HepG2 (cell line): ENCODE results near the gene YAP1. TPM values are rescaled to one million over a fixed set of nuclear protein-coding genes. Genes with fewer than 3 reads are reported as not detected.
A peak's percentile ranks its signal among the peaks of the same experiment; 100 is the strongest.

ENCODE experiments used
- ATAC-seq: fragments of 200-7000 bp; cut with Tn5 transposase; 3 replicates; pipeline ENCODE4 v1.9.1; 2020; ENCODE audit warnings: mild to moderate bottlenecking, moderate library complexity
- BruUV-seq: library from RNA; stranded (reverse); fragments of 400-500 nt; replicated peaks from 2 replicates; lab custom pipeline; 2021; lab: Mats Ljungman, UMichigan
- CTCF ChIA-PET: fragments of 300-600 bp; formaldehyde crosslinking; extraction: SDS; loops from one replicate; lab custom pipeline; 2021; ENCODE audit warnings: low total read pairs, inconsistent platforms, low intra/inter-chr PET ratio; lab: Yijun Ruan, JAX
- POLR2A ChIA-PET: fragments of 350-600 bp; sonication (Branson Sonifier 250); formaldehyde crosslinking; loops from one replicate; lab custom pipeline; 2020; ENCODE audit warnings: antibody characterized with exemption, inconsistent platforms; lab: Yijun Ruan, JAX
- DNase-seq: peaks from one replicate; pipeline ENCODE4 v3.0.0-alpha.2; 2015; ENCODE audit warnings: low spot score
- FAIRE-seq: peaks from 3 replicates; lab custom pipeline; 2011; peaks lifted over from hg19 to GRCh38; lab: Jason Lieb, UNC
- H2AFZ ChIP-seq: one replicate; pipeline ENCODE4 v1.6.1; 2011; ENCODE audit warnings: low read length, inconsistent platforms
- H3K27ac ChIP-seq: fragments of 300-600 bp; 3 replicates; pipeline ENCODE4 v1.8.0; 2011; ENCODE audit warnings: mixed run types, mild to moderate bottlenecking, mixed read lengths, low read length, inconsistent platforms; ENCODE audit not compliant: insufficient read depth; ENCODE audit errors: extremely low read length
- H3K27me3 ChIP-seq, 2 experiments: fragments of 200-600 bp in 1 of 2; 2 replicates in 1 of 2; 3 replicates in 1 of 2; pipeline versions ENCODE4 v1.6.0 to v1.8.0; 2011; ENCODE audit warnings: low read length in 2 of 2, mild to moderate bottlenecking in 2 of 2, moderate library complexity in 2 of 2, inconsistent platforms in 1 of 2; ENCODE audit not compliant: insufficient read depth in 2 of 2, control insufficient read depth in 1 of 2
- H3K36me3 ChIP-seq, 2 experiments: fragments of 200-600 bp in 1 of 2; replicated peaks in 1 of 2; 2 replicates in 1 of 2; 3 replicates in 1 of 2; pipeline versions ENCODE4 v1.5.1 to v1.8.0; 2011; ENCODE audit warnings: low read length in 2 of 2, inconsistent platforms in 1 of 2; ENCODE audit not compliant: insufficient read depth in 2 of 2, control insufficient read depth in 1 of 2
- H3K4me1 ChIP-seq: 2 replicates; pipeline ENCODE4 v1.5.1; 2012; ENCODE audit warnings: low read length, inconsistent platforms; ENCODE audit not compliant: insufficient read depth
- H3K4me2 ChIP-seq: 2 replicates; pipeline ENCODE4 v1.6.0; 2011; ENCODE audit warnings: low read depth, low read length, inconsistent platforms
- H3K4me3 ChIP-seq, 3 experiments: fragments of 200-600 bp in 1 of 3; sonication (generic), shearing (Covaris generic) in 1 of 3; replicated peaks in 1 of 3; 2 replicates each; pipeline ENCODE4 v1.5.1; 2011 to 2016; ENCODE audit warnings: low read length in 3 of 3, inconsistent platforms in 2 of 3, low read depth in 2 of 3, mild to moderate bottlenecking in 2 of 3, control low read depth in 1 of 3, mixed read lengths in 1 of 3; ENCODE audit not compliant: insufficient read depth in 1 of 3
- H3K79me2 ChIP-seq: one replicate; pipeline ENCODE4 v1.6.1; 2011; ENCODE audit warnings: low read length, inconsistent platforms; ENCODE audit not compliant: insufficient read depth
- H3K9ac ChIP-seq: 2 replicates; pipeline ENCODE4 v1.6.0; 2011; ENCODE audit warnings: mild to moderate bottlenecking, low read depth, low read length, inconsistent platforms; ENCODE audit not compliant: insufficient read depth
- H3K9me3 ChIP-seq: 2 replicates; pipeline ENCODE4 v1.5.1; 2012; ENCODE audit warnings: mild to moderate bottlenecking, low read length
- H4K20me1 ChIP-seq: 2 replicates; pipeline ENCODE4 v1.6.0; 2011; ENCODE audit warnings: inconsistent platforms, mild to moderate bottlenecking, low read length, moderate library complexity; ENCODE audit not compliant: insufficient read depth
- BCL6 ChIP-seq: IDR thresholded peaks from 2 replicates; pipeline ENCODE4 v1.6.1; 2016; ENCODE audit warnings: missing genetic modification reagents, missing compliant biosample characterization
- CEBPB ChIP-seq: IDR thresholded peaks from 2 replicates; pipeline ENCODE4 v1.6.1; 2011; ENCODE audit warnings: low read depth, low read length, improper control_type of control experiment, borderline replicate concordance
- GATAD2A ChIP-seq: IDR thresholded peaks from 2 replicates; pipeline ENCODE4 v1.6.1; 2016
- NKX3-1 ChIP-seq: sonication (generic); formaldehyde crosslinking; IDR thresholded peaks from 2 replicates; pipeline ENCODE4 v1.5.0; 2020; ENCODE audit warnings: missing genetic modification reagents
- NR2F6 ChIP-seq, 2 experiments: IDR thresholded peaks; 2 replicates each; pipeline ENCODE4 v1.6.1; 2016; ENCODE audit warnings: antibody characterized with exemption in 1 of 2, mild to moderate bottlenecking in 1 of 2
- RBM22 ChIP-seq: fragments of 200-400 bp; formaldehyde crosslinking; optimal IDR thresholded peaks from 2 replicates; pipeline ENCODE3; 2017; ENCODE audit warnings: mild to moderate bottlenecking, low read length, moderate library complexity
- SIX1 ChIP-seq: sonication (generic); formaldehyde crosslinking; IDR thresholded peaks from 2 replicates; pipeline ENCODE4 v1.4.0; 2020; ENCODE audit warnings: missing genetic modification reagents, borderline replicate concordance
- ZNF33A ChIP-seq: sonication (generic); formaldehyde crosslinking; IDR thresholded peaks from 2 replicates; pipeline ENCODE4 v1.5.1; 2020; ENCODE audit warnings: missing genetic modification reagents, mild to moderate bottlenecking, moderate library complexity, borderline replicate concordance
- WGBS: methylation state at CpG from one replicate; pipeline ENCODE4 v1.1.6; 2017; ENCODE audit warnings: low lambda C conversion rate; 5-methylcytosine and 5-hydroxymethylcytosine counted together
- in situ Hi-C: cut with HindIII; loops from 2 replicates; pipeline ENCODE4 v1.10.0; 2017; ENCODE audit warnings: low pct_unique_long_range_greater_than_20kb; ENCODE audit not compliant: extremely low pct_ligation_motif_present
- intact Hi-C: fragments of 100-400 bp; cut with micrococcal nuclease; formaldehyde crosslinking; loops from one replicate; pipeline ENCODE4 v1.10.0; 2022; ENCODE audit not compliant: unreplicated experiment
- polyA plus RNA-seq, 8 experiments: library from polyadenylated mRNA; depleted of rRNA in 3 of 8; stranded (reverse) in 7 of 8; unstranded in 1 of 8; fragments of >200 nt; fragmentation: Illumina TruSeq in 4 of 8; extraction: Trizol in 4 of 8; gene quantifications; 2 replicates each; pipeline versions ENCODE4 v1.2.1 to v1.2.3, GENCODE V29; 2011 to 2016; ENCODE audit warnings: low read depth in 4 of 8, missing spikeins in 1 of 8, mixed read lengths in 1 of 8; ENCODE audit not compliant: insufficient read depth in 1 of 8
- total RNA-seq, 5 experiments: library from RNA; depleted of rRNA; stranded (reverse); fragments of >200 nt; fragmentation: Illumina TruSeq; extraction: Trizol; gene quantifications; 2 replicates each; pipeline ENCODE4 v1.2.3, GENCODE V29; 2016; ENCODE audit warnings: low read depth in 1 of 5
- TF ChIP-seq, protein P1 (sequence below): sonication (generic); formaldehyde crosslinking; IDR thresholded peaks from 2 replicates; pipeline ENCODE4 v1.5.1; 2020; ENCODE audit warnings: missing genetic modification reagents, mild to moderate bottlenecking, borderline replicate concordance

The YAP1 gene
- total and polyA plus RNA-seq, 2 of the 13 experiments (the other 11 are each of a cell fraction or from before 2014, with no cell fraction given): 59.5 to 91.0 TPM

DNA sequence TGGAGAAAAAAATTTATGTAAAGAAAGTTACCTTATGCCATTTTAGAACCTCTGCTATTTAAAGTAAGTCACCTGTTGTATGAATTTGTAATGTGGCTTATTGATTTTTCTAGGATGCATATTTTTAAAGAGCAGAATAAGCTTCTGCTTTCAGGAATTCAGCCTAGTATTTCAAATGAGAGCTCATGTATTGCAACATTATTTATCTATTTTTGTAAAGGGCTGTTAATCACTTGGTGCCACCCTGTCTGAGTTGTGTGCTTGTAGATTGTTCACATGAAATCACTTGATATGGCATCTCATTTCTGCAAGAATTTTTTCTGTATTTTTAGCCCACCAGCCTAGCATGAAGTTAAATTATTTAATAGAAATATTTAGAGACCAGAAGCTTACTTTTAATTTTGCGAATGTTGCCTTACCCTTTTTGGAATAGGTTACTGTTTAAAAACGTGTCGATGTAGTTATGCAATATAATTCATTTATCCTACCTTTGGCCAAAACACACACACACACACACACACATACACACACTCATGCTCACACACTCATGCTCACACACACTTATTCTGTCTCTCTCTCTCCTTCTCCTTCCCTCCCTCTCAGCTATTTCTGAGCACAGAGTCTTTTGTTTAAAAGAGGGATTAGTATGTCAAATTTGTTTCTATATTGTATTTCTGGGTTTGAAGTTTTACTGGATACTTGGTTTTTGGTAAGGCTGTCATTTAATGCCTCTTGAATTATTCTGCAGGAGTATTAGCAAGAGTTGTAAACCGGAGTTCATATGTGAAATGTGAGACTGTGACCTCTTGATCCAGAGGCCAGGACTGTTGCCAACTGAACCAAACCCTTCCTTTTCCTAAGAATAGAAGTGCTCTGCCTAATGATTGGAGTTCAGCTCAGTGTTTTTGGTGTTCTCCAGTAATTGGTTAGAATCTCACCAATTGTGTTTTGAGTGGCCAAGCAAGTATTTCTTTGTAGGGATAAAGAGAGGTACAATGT is 34.4 kb downstream of the YAP1 start:
- Histone ChIP-seq H3K27ac (peak overlapping the region; percentile 58), H3K4me3 (no peak overlapping the region), H3K9me3 (no peaks in the 10 kb centered on the region), H3K4me2 (0 out of 2 replicates have a peak overlapping the region, but pooled peaks have one; percentile 26), H4K20me1 (peaks cover 31% of the 10 kb centered on the region), H3K4me1 (peaks cover 74% of the 10 kb centered on the region), H3K36me3 (peaks cover 4 to 27% of the 10 kb centered on the region in 2 experiments; a peak in 4 of 5 replicates), H3K79me2 (peaks cover 99% of the 10 kb centered on the region)
- in situ Hi-C loops (no loop called here), intact Hi-C loops (loop anchor here (1.0 kb wide), 2 partner anchors 9 to 43 kb away; no protein-coding TSS in a partner anchor)
- POLR2A ChIA-PET: interaction anchor here (1.2 kb wide), 1 partner anchor 34 kb away, joined by 3 read pairs; no protein-coding TSS in a partner anchor
- FAIRE-seq: no peak
- TSS peak; percentile 3 for BruUV-seq
- ATAC-seq: peak; percentile 65
- TF ChIP-seq ZNF33A (CRISPR knock-in tag) (no peak), NR2F6 (IDR thresholded peaks at IDR 0.05) (peak; percentile 50), NR2F6 (CRISPR knock-in tag; IDR thresholded peaks at IDR 0.05) (0 out of 2 replicates have a peak, but pooled peaks have one; percentile 17), RBM22 (peak; percentile 32), GATAD2A (CRISPR knock-in tag) (0 out of 2 replicates have a peak, but pooled peaks have one; percentile 9), CEBPB (peak; percentile 68), NKX3-1 (CRISPR knock-in tag) (no peak), BCL6 (CRISPR knock-in tag) (peak; percentile 73), SIX1 (CRISPR knock-in tag) (peak; percentile 59; the same call in 1 of the 2 replicates)
- TF ChIP-seq, protein P1, sequence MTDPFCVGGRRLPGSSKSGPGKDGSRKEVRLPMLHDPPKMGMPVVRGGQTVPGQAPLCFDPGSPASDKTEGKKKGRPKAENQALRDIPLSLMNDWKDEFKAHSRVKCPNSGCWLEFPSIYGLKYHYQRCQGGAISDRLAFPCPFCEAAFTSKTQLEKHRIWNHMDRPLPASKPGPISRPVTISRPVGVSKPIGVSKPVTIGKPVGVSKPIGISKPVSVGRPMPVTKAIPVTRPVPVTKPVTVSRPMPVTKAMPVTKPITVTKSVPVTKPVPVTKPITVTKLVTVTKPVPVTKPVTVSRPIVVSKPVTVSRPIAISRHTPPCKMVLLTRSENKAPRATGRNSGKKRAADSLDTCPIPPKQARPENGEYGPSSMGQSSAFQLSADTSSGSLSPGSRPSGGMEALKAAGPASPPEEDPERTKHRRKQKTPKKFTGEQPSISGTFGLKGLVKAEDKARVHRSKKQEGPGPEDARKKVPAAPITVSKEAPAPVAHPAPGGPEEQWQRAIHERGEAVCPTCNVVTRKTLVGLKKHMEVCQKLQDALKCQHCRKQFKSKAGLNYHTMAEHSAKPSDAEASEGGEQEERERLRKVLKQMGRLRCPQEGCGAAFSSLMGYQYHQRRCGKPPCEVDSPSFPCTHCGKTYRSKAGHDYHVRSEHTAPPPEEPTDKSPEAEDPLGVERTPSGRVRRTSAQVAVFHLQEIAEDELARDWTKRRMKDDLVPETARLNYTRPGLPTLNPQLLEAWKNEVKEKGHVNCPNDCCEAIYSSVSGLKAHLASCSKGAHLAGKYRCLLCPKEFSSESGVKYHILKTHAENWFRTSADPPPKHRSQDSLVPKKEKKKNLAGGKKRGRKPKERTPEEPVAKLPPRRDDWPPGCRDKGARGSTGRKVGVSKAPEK (CRISPR knock-in tag): no peak
- TF ChIP-seq, all 625 proteins: peak for 6
- no peaks in the 10 kb centered on the region for H3K27me3 ChIP-seq
- no peak overlapping the region for H3K9ac ChIP-seq
- CTCF ChIA-PET: no interaction called here
- 62% methylated on average over 4 of the region's 4 CpGs for WGBS
- no peak overlapping the region for H2AFZ ChIP-seq
- DNase-seq: peak; percentile 60
